GM18519 (cell line): ENCODE results near the gene DTX3.
"Not testable (repeated sequence)": the region's sequence is repeated elsewhere in the genome, so short reads cannot be mapped to it uniquely, and the experiment has no call there.

Experiments
- ATAC-seq: cut with Tn5 transposase; IDR thresholded peaks from one replicate; pipeline ENCODE4 v1.9.1; 2021; ENCODE audit warnings: mild to moderate bottlenecking, moderate library complexity; ENCODE audit not compliant: unreplicated experiment, low FRiP score

The DTX3 gene

DNA sequence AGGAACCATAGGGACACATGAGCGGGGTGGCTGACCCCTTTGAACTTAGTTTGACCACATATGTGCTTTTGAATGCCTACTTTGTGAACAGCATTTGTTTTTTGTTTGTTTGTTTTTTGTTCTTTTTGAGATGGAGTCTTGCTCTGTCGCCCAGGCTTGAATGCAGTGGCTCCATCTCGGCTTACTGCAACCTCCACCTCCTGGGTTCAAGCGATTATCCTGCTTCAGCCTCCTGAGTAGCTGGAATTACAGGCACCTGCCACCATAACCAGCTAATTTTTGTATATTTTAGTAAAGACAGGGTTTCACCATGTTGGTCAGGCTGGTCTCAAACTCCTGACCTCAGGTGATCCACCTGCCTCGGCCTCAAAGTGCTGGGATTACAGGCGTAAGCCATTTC lies 13.8 kb downstream of the DTX3 start:
- ATAC-seq = not testable (repeated sequence)

DNA sequence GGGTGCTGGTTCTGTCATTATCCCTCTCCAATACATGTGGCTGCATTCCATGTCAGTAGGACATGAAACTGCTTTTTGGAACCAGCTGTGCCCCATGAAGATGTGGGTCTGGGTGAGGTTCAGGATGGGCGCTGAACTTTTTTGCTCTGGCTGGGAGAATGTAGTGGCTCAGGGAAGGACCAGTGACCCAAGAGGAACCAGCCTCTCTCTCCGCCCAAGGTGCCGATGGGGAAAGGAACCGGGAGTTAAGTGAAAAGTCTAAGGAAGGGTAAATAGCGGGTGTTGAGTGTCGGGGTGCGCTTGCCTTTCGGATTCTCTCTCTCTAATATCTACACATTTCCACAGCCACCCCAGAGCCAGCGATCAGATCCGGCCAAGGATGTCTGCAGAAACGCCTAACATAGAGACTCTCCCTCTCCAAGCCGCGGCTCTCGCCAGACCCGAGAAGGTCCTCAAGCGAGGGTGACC lies 14.4 kb downstream of the DTX3 start:
- no peak for ATAC-seq

DNA sequence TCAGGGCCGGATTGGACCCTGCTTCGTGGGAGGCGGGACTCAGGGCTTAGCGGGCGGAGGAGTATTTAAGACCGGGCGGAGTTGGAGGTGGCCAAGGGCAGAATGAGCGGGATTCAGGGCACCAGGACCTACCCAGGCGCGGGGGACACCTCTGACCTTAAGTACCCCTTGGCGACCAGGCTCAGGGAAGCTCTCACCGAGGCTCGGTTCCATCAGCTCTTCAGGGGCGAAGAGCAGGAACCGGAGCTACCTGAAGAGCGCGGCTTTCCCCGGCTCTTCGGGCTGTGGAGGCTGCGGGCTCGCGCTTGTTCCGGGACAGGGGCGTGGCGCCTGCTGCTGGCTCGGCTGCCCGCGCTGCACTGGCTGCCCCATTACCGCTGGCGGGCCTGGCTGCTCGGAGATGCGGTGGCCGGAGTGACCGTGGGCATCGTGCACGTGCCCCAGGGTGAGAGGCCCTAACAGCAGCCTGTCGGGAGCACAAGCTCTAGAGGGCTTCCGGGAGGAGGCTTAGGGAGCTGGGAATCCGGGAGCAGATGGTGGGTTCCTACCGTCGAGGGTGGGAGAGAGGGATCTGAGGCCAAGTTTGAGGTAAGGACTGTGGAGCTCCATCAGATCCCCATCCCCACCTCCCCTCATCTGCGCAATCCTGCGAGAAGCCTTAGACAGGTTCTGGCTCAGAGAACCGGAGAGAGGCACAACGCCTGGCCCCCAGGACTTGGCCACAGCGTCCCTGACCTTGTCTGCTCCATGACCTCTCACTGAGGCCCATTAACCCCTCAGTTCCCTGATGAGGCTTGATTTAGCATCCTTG lies 15.0 kb downstream of the DTX3 start:
- no peak for ATAC-seq

DNA sequence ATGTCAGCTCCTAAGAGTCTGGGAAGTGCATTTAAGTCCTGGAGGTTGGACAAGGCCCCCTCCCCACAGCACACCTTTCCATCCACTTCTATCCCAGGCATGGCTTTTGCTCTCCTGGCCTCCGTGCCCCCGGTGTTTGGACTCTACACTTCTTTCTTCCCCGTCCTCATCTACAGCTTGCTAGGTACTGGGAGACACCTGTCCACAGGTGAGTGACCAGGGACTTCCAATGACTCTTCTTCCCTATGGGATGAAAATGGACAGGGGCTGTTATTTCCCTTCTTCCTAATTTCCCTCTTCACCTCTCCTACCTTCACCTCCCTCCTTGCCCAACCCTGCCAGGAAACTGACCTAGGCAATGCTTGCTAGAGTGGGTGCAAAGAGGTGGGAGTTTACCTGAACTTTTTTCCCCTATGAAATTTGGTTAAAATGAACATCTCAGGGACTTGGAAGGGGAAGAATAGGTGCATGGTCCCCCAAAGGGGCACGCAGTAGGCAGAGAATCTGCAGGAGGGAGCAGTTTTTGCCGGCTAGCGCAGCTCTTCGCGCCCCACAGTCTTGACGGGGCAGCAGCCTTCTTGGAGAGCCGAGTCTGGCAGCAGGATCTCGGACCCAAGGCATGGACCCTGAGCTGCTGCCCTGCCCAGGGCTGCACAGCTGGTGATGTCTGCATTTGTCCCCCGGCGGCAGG lies 15.8 kb downstream of the DTX3 start:
- ATAC-seq = no peak

DNA sequence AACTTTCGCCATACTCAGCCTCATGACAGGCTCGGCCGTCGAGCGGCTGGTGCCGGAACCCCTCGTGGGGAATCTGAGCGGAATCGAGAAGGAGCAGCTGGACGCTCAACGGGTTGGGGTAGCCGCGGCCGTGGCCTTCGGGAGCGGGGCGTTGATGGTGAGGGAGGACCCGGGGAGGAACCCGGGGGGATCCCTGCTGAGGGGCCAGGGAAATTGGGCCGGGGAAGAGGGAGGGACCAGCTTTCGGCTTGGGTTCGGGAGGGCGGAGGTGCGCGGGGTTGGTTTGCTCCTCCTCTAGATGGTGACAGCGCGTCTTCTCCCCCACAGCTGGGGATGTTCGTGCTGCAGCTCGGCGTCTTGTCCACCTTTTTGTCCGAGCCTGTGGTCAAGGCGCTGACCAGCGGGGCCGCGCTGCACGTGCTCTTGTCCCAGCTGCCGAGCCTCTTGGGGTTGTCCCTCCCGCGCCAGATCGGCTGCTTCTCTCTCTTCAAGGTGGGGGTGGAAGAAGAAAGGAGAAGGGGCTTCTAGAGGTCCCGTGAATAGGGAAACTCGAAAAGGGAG lies 16.4 kb downstream of the DTX3 start:
- ATAC-seq = no peak

DNA sequence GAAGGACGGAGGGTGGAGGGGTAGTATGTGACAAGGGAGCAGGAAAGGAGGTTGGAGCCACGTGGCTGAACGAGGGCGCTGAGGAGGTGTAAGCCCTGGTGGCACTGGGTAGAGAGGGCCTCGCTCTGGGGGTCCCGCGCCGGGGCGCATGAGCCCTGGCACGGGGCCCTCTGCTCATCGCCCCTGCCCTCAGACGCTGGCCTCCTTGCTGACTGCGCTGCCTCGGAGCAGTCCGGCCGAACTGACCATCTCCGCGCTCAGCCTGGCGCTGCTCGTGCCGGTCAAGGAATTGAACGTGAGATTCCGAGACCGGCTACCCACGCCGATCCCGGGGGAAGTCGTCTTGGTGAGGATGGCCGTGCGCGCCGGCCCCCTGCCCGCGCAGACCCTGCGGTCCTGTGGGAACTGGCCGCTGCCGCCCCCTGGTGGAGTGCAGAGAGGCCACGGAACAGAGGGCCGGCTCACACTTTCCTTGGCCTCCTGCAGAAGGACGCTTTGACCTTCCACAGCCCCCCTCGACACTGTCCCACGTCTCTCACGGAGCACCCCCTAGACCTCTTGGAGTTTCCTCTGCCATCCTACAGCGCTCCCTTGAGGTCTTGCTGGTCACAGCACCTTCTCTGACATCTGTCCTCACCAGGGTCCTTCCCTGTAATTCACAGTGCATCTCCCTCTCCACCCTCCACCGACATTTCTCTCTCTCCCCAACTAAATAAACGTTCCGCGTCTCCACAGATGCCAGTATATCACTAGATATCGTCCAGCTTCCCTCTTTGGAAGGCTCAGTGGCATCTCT lies 17.1 kb downstream of the DTX3 start:
- no peak for ATAC-seq

DNA sequence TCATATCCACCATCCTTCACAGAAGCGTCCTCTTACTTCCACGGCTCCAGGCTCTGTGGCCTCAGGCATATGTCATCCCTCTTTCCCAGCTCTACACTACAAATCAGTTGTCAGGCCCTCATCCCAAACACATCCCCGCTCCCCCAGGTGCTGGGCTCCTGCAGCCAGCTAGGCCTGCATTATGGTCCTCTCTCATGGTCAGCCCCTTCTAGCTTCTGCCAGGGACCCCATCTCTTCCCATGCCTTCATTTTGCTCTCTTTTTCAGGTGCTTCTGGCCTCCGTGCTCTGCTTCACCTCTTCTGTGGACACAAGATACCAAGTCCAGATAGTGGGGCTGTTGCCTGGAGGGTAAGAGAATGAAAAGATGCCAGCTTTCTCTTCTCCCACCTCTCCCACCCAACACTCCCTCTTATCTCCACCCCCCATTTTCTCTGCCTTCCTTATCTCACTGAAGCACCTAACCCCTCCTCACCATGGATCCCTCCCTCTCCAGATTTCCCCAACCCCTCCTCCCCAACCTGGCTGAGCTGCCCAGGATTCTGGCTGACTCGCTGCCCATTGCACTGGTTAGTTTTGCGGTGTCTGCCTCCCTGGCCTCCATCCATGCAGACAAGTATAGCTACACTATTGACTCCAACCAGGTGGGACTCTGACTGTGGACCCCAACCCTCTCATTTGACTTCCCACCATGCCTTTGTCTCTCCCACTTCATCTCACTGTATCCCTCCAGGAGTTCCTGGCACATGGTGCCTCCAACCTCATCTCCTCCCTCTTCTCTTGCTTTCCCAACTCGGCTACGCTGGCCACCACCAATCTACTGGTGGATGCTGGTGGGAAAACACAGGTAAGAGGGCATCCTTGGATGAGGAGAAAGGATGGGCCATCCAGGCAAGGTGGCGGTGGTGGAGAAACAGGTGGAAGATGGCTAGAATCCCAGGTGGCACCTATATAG lies 17.9 kb downstream of the DTX3 start:
- ATAC-seq = no peak

DNA sequence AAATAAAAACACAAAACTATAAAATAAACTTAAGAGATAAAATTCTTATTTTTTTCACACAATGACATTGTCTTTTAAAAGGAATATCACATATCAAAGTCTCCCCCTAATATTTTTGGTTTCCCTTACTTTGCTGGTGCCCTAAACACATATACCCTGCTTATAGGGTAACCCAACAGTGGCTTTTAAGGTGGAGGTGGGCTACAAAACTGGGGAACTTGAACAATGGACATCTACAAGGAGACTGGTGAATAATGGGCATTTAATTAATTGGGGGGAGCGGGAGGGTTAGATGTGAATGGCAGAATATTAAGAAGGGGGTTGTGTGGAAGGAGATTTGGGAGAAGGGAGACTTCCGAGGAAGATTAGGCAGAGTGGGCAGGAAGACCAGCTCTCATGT lies 18.8 kb downstream of the DTX3 start:
- no peak for ATAC-seq

DNA sequence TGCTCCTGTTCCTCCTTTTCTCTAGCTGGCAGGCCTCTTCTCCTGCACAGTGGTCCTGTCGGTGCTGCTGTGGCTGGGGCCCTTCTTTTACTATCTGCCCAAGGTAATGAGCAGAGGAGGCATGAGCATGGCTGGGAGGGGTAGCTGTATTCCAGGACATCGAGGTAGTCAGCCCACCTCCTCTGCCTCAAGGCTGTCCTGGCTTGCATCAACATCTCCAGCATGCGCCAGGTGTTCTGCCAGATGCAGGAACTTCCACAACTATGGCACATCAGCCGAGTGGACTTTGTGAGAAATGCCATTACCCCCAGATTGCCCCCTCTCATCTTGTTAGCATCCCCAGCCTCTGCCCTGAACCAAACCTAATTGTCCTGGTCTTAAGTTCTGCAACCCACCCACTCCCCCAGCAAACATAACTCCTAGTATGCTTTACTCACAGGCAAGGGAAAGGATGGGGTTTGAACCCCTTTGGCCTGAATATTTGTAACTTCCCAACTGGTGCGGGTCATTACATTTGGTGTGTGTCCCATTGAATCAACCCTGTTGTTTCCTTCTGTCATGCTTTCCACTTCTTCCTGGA lies 19.3 kb downstream of the DTX3 start:
- ATAC-seq = no peak

DNA sequence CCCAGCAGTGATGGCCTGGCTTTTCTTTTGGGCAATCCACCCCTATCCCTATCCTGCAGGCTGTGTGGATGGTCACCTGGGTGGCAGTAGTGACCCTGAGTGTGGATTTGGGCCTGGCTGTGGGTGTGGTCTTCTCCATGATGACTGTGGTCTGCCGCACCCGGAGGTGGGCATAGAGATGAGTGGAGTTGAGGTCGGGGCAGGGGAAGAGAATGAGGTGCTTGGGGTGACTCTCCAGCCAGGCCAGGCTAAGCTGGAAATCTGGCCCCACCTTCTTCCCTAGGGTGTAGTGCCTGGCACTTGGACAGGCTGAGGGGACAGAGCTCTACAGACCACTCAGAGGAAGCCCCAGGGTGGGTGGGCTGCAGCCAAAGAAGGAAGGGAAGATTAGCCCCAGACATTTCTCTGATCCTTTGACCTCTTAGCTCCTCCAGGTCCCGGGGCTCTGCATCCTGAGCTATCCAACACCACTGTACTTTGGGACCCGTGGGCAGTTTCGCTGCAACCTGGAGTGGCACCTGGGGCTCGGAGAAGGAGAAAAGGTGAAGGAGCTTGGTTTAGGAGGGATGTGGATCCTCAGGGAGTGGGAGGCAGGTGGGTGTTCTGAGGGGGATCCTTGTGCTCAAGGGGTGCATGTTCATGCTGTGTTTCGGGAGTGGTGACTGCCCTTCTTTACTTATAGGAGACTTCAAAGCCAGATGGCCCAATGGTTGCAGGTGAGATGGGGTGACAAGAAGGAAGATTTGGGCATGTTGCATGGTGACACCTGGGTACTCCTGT lies 20.0 kb downstream of the DTX3 start:
- ATAC-seq = no peak

DNA sequence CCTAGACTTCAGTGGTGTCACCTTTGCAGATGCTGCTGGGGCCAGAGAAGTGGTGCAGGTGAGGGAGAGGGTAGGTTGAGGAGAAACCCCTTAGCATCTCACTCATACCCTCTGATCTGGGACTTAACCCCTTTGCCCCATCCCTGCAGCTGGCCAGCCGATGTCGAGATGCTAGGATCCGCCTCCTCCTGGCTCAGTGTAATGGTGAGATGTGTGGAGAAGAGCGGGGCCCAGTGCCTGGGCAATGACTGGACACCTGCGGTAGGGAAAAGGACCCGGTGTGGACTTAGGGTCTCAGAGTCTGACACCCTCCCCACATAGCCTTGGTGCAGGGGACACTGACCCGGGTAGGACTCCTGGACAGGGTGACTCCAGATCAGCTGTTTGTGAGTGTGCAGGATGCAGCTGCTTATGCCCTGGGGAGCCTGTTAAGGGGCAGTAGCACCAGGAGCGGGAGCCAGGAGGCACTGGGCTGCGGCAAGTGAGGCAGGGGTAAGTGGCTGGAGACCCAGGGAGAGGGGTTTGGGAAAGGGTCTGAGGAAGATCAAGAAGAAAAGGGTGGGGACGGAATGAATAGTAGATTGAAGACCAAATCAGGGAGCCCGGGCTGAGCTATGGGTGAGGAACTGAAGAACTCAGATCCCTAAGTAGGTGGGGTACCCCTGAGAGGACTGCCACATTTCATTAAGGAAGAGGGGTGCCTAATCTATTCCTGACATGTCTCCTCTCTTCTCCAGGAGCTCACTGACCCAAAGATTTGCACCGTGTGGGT lies 20.8 kb downstream of the DTX3 start:
- ATAC-seq = no peak

DNA sequence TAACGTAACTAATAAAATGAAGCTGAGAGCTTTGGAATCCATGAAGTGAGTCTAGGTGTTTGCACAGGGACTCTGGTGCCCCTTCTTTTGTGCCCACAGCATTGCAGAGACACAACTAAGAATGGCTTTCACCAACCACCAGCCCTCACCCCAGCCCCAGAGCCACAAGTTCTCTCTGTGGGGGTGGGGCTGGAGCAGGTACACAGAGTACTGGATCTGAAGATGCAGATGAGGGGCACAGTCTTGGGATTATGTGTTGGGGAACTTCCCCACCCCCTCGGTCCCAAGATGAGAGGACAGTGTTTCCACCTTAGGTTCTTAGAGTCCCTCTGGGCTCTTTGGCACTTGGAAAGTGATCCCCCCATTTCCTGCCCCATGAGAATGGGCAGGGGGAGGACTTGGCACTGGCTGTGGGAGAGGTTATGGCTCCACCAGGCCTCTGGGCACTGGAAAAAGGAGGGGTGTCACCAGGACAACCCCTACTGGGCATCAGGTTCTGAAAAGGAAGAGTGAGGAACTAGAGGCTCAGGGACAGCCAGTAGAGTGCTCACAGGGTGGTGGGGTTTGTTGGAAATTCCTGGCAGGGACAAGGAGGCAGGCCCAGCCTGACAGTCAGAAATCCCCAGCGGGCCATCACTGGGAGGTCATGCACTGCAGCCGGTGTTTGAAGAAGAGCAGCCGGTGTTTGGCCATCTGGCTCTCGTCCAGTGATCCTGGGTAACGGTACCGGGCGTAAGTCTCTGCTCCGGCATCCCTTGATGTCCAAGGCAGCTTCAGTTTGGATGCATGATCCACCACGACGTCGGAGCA lies 21.7 kb downstream of the DTX3 start:
- ATAC-seq = no peak

DNA sequence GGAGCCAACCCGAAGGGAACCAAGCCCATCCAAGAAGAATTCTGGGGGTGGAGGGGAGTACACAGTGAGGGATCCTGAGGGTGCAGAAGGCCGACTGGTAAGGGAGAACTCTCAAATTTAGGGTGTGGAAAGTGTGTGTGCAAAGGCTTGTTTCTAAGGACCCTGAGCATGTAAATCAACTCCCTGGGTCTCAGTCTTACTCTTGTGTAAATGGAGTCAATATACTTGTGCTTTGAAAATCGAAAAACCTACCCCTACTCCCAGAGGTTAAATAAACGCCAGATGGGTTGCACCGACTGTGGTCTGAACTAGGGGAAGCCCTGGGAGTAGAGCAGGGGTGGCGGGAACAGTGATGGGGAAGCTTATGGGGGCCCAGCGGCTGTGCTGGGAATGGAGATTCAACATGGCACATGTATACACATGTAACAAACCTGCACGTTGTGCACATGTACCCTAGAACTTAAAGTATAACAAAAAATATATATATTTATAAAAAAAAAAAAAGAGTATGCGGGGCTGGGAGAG lies 22.4 kb downstream of the DTX3 start:
- ATAC-seq = no peak

DNA sequence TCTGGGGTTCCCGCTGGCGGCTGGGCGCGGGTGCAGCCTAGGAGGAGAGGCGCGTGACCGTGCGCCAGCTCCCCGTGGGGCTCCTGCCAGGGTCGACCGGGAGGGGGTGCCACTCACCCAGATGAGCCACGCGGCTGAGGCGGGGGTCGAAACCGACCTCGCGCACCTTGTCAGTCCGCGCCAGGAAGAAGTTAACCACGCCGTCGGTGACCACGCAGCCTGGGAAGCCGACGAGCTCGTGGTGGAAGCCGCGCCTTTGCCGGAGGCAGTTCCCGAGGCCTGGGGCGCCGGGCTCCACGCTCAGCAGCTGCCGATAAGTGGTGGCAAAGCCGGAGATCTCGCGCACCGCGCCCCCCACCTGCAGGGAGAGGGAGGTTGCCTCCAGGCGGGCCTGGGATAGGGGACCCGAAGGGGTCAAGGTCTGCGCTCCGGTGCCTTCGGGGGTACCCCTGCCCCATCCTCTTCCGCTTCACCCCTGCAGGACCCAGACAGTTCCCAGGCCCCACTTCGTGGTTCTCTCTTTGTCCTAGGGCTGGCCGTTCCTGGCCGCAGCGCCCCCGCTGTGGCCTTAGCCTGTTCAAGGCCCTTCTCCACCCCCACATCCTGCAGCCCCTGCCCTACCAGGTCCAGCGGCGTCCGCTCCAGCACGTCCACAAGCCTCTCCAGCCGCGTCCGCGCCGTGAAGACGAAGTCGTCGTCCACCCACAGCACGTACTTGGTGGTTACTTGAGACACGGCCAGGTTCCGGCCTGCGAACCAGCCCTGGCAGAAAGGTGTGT lies 23.1 kb downstream of the DTX3 start:
- ATAC-seq = no peak

DNA sequence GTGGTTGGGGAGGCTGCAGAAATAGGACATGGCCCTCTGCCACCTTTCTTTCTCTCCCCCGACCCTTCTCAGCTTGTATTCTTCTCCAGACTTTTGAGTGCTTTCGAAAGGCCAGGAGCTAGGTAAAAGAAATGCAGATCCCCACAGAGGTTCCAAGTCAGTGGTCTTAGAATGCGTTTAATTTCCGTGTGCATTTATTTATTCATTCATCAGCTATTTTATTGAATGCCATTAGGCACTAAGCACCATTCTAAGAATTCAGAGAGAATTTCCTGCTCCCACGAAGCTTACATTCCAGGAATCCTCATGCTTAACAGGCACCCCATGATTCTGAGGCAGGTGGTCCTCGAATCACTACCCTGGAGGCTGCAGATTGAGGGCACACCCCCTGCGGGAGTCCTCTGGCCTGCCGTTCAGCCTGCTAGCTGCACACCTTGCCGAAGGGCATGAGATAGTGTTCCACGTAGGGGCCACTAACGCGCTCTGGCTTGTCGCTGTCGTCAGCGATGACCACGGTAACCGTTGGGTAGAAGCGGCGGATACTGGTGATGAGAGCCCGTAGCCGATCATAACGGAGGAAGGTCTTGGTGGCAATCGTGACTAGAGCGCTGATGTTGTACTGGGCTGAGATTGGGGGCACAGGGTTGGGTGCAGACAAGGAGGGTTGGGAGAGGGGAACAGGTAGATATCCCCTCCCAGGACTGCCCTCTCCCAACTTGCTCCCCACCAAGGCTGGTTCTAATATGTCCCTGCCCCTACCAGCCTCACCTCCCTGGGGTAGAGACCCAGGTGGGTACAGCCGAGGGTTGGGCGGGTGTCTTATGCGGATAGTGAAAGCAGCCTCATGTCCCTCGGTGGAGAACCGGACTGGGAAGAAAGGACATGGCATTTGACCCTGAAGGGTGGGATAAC lies 23.9 kb downstream of the DTX3 start:
- no peak for ATAC-seq
